Activated CD8-positive, alpha-beta memory T cell treated with anti-CD3 and anti-CD28 coated beads for 48 hours (primary cell): Measurements from ENCODE around the gene CDYL2.

ENCODE experiments used
- DNase-seq, 3 experiments: peaks; one replicate each; pipeline ENCODE4 v3.0.0-alpha.2; 2020; ENCODE audit warnings: low read depth in 2 of 3, low spot score in 2 of 3

Gene CDYL2

GRCh38 chr16:80628254-80628653 is 176.1 kb downstream of the CDYL2 start:
- no peak for DNase-seq

- no peak for DNase-seq
Measured at GRCh38 chr16:80627108-80627507, 177.3 kb downstream of the CDYL2 start.

- DNase-seq, result no peak
Measured at GRCh38 chr16:80623376-80623775, 181.0 kb downstream of the CDYL2 start.

- DNase-seq, result no peak
Measured at GRCh38 chr16:80622007-80622406, 182.4 kb downstream of the CDYL2 start.

GRCh38 chr16:80620736-80621605 is 183.4 kb downstream of the CDYL2 start:
- DNase-seq, result no peak

- no peak for DNase-seq
Measured at GRCh38 chr16:80619824-80620223, 184.6 kb downstream of the CDYL2 start.

GRCh38 chr16:80618862-80619648 is 185.3 kb downstream of the CDYL2 start:
- DNase-seq, result no peak

GRCh38 chr16:80616362-80616761 is 188.0 kb downstream of the CDYL2 start:
- no peak for DNase-seq

GRCh38 chr16:80615735-80616134 is 188.7 kb downstream of the CDYL2 start:
- no peak for DNase-seq

GRCh38 chr16:80614908-80615671 is 189.3 kb downstream of the CDYL2 start:
- no peak for DNase-seq

- DNase-seq, result no peak
Measured at GRCh38 chr16:80612461-80613017, 191.9 kb downstream of the CDYL2 start.

- no peak for DNase-seq
Measured at GRCh38 chr16:80611930-80612327, 192.5 kb downstream of the CDYL2 start.

- DNase-seq, result no peak
Measured at GRCh38 chr16:80611171-80611929, 193.0 kb downstream of the CDYL2 start.

GRCh38 chr16:80610481-80611156 is 193.8 kb downstream of the CDYL2 start:
- DNase-seq, result no peak

GRCh38 chr16:80608946-80609345 is 195.5 kb downstream of the CDYL2 start:
- no peak for DNase-seq

GRCh38 chr16:80607204-80607603 is 197.2 kb downstream of the CDYL2 start:
- no peak for DNase-seq

- no peak for DNase-seq
Measured at GRCh38 chr16:80606221-80606766, 198.1 kb downstream of the CDYL2 start.

GRCh38 chr16:80604600-80605355 is 199.6 kb downstream of the CDYL2 start:
- no peak for DNase-seq

GRCh38 chr16:80602894-80603293 is 201.5 kb downstream of the CDYL2 start:
- no peak for DNase-seq
